HG03521 (cell line): Measurements from ENCODE around the gene ADAM23.

ENCODE experiments used
- ATAC-seq: cut with Tn5 transposase; IDR thresholded peaks from one replicate; pipeline ENCODE4 v1.9.1; 2021; ENCODE audit warnings: mild to moderate bottlenecking, moderate library complexity; ENCODE audit not compliant: unreplicated experiment

Gene ADAM23

GRCh38 chr2:206488623-206489022 lies 45.3 kb downstream of the ADAM23 start:
- no peak for ATAC-seq

GRCh38 chr2:206494061-206494460 lies 50.7 kb downstream of the ADAM23 start:
- no peak for ATAC-seq

- ATAC-seq, result no peak
Observed at GRCh38 chr2:206502729-206503128, 59.4 kb downstream of the ADAM23 start.

GRCh38 chr2:206511283-206511682 lies 68.0 kb downstream of the ADAM23 start:
- ATAC-seq, result no peak

GRCh38 chr2:206512999-206513398 lies 69.7 kb downstream of the ADAM23 start:
- no peak for ATAC-seq

GRCh38 chr2:206515580-206515979 lies 72.2 kb downstream of the ADAM23 start:
- no peak for ATAC-seq

- ATAC-seq, result no peak
Observed at GRCh38 chr2:206518997-206519396, 75.7 kb downstream of the ADAM23 start.

GRCh38 chr2:206520450-206520849 lies 77.1 kb downstream of the ADAM23 start:
- no peak for ATAC-seq

GRCh38 chr2:206521115-206521514 lies 77.8 kb downstream of the ADAM23 start:
- no peak for ATAC-seq

- no peak for ATAC-seq
Observed at GRCh38 chr2:206521612-206522011, 78.3 kb downstream of the ADAM23 start.

- no peak for ATAC-seq
Observed at GRCh38 chr2:206526416-206526815, 83.1 kb downstream of the ADAM23 start.

- no peak for ATAC-seq
Observed at GRCh38 chr2:206527153-206527552, 83.8 kb downstream of the ADAM23 start.

GRCh38 chr2:206530727-206531126 lies 87.4 kb downstream of the ADAM23 start:
- no peak for ATAC-seq

GRCh38 chr2:206531996-206532543 lies 88.7 kb downstream of the ADAM23 start:
- no peak for ATAC-seq

GRCh38 chr2:206533977-206534376 lies 90.6 kb downstream of the ADAM23 start:
- ATAC-seq, result peak; percentile 42

GRCh38 chr2:206535260-206535986 lies 92.1 kb downstream of the ADAM23 start:
- ATAC-seq, result no peak

GRCh38 chr2:206540757-206541156 lies 97.4 kb downstream of the ADAM23 start:
- no peak for ATAC-seq

GRCh38 chr2:206543073-206543472 lies 99.7 kb downstream of the ADAM23 start:
- no peak for ATAC-seq

- no peak for ATAC-seq
Observed at GRCh38 chr2:206548383-206548782, 105.1 kb downstream of the ADAM23 start.

GRCh38 chr2:206555721-206556120 lies 112.4 kb downstream of the ADAM23 start:
- no peak for ATAC-seq

GRCh38 chr2:206556357-206556949 lies 113.1 kb downstream of the ADAM23 start:
- ATAC-seq, result no peak

- ATAC-seq, result no peak
Observed at GRCh38 chr2:206557321-206557720, 114.0 kb downstream of the ADAM23 start.
